Measurements from ENCODE around the gene ITGAL.

The ITGAL gene

GRCh38 chr16:30510376-30510938 lies 37.9 kb downstream of the ITGAL start:
- TF ChIP-seq CTCF (IDR thresholded peaks at IDR 0.05) = no peak
- DNase-seq (ENCODE audit: low spot score) = no peak

GRCh38 chr16:30511509-30511908 lies 39.0 kb downstream of the ITGAL start:
- TF ChIP-seq CTCF (IDR thresholded peaks at IDR 0.05) = no peak
- Histone ChIP-seq H3K4me3 (no peak overlapping the region), H3K27ac (no peak overlapping the region)
- DNase-seq (ENCODE audit: low spot score) = no peak

More at GRCh38 chr16:30510376-30510938, 37.9 kb downstream of the ITGAL start:
- no peak overlapping the region for H3K4me3 ChIP-seq
- H3K27ac ChIP-seq = no peak overlapping the region

GRCh38 chr16:30515275-30515674 lies 42.7 kb downstream of the ITGAL start:
- H3K4me3 ChIP-seq = no peak overlapping the region
- no peak for DNase-seq (ENCODE audit: low spot score)
- no peak for TF ChIP-seq CTCF (IDR thresholded peaks at IDR 0.05)
- H3K27ac ChIP-seq = no peak overlapping the region

GRCh38 chr16:30518552-30518951 lies 46.0 kb downstream of the ITGAL start:
- TF ChIP-seq CTCF (IDR thresholded peaks at IDR 0.05) = no peak
- Histone ChIP-seq H3K27ac (no peak overlapping the region), H3K4me3 (no peak overlapping the region)
- peak; percentile 67 for DNase-seq (ENCODE audit: low spot score)

- H3K4me3 ChIP-seq = no peak overlapping the region
- no peak overlapping the region for H3K27ac ChIP-seq
- TF ChIP-seq CTCF (IDR thresholded peaks at IDR 0.05) = no peak
- peak; percentile 56 for DNase-seq (ENCODE audit: low spot score)
Observed at GRCh38 chr16:30519120-30520049, 46.8 kb downstream of the ITGAL start.

GRCh38 chr16:30521476-30521872 lies 48.9 kb downstream of the ITGAL start:
- Histone ChIP-seq H3K4me3 (no peak overlapping the region), H3K27ac (no peak overlapping the region)
- DNase-seq (ENCODE audit: low spot score) = no peak
- no peak for TF ChIP-seq CTCF (IDR thresholded peaks at IDR 0.05)

Measured in coronary artery (tissue), 2 donors.